Measurements from ENCODE around the gene TMEM86A.

Gene TMEM86A

DNA sequence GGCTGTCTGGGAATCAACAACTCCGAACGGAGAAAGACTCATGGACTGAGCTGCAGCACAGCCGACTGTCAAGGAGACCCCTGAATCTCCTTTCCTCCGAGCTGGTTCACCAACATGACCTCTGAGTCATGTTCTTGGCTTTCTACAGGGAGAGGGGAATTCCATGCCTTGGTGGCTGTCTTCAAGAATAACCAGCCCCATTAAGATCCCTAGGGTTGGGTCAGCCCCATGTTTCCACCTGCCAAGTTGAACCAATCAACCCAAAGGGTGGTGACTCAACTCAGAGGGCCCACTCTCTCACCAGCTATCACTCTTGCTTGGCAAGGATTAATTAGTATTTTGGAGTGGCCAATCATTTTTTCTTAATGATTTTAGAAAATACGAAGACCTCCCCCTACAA, 55.7 kb downstream of the TMEM86A start:
- DNase-seq (ENCODE audit: low spot score), result peak; percentile 33
- no peak for FAIRE-seq
